ENCODE results near the gene ENTPD6. TPM values are rescaled to one million over a fixed set of nuclear protein-coding genes. Genes with fewer than 3 reads are reported as not detected.

ENTPD6 gene
- total and polyA plus RNA-seq, 9 donors: 34.9 to 73.8 (median 47.1) TPM

Small RNA genes within 50 kb of the gene (small RNA-seq; reads per million reads assigned to genes)
- gene AL035252.4 (not detected), gene AL121772.2 (not detected), gene RF00019 (not detected)

Other genes starting within 250 kb of the ENTPD6 start
- 1 to 10 TPM in 3 of 7 donors, under 1 TPM in 3, not detected in 1; 0.48 to 1.2 (median 0.90) TPM for gene CST7, start 246.4 kb upstream of the ENTPD6 start, total RNA-seq
- 1 to 10 TPM; 1.1 to 5.9 TPM for gene CST7, start 246.4 kb upstream of the ENTPD6 start, polyA plus RNA-seq
- gene APMAP, start 203.0 kb upstream of the ENTPD6 start, total RNA-seq: 10 to 100 TPM; 23.5 to 59.0 (median 45.3) TPM
- gene APMAP, start 203.0 kb upstream of the ENTPD6 start, polyA plus RNA-seq: 100 to 1,000 TPM in 1 of 2 donors, 10 to 100 TPM in 1; 46.0 to 103 TPM
- gene ACSS1, start 137.6 kb upstream of the ENTPD6 start, total RNA-seq: 10 to 100 TPM; 14.9 to 37.0 (median 29.0) TPM
- gene ACSS1, start 137.6 kb upstream of the ENTPD6 start, polyA plus RNA-seq: 10 to 100 TPM; 13.1 to 31.9 TPM
- gene VSX1, start 113.6 kb upstream of the ENTPD6 start, total RNA-seq: 1 to 10 TPM in 2 of 7 donors, under 1 TPM in 3, not detected in 2; 0.13 to 1.4 (median 0.96) TPM
- under 1 TPM; 0.11 to 0.75 TPM for gene VSX1, start 113.6 kb upstream of the ENTPD6 start, polyA plus RNA-seq
- 10 to 100 TPM; 24.2 to 54.2 (median 52.2) TPM for gene PYGB, start 52.4 kb downstream of the ENTPD6 start, total RNA-seq
- 10 to 100 TPM; 23.1 to 27.3 TPM for gene PYGB, start 52.4 kb downstream of the ENTPD6 start, polyA plus RNA-seq
- 10 to 100 TPM; 15.0 to 46.9 (median 37.6) TPM for gene ABHD12, start 195.1 kb downstream of the ENTPD6 start, total RNA-seq
- gene ABHD12, start 195.1 kb downstream of the ENTPD6 start, polyA plus RNA-seq: 10 to 100 TPM; 29.8 to 87.6 TPM
- 1 to 10 TPM in 4 of 7 donors, under 1 TPM in 2, not detected in 1; 0.69 to 2.7 (median 1.8) TPM for gene GINS1, start 212.0 kb downstream of the ENTPD6 start, total RNA-seq
- gene GINS1, start 212.0 kb downstream of the ENTPD6 start, polyA plus RNA-seq: 1 to 10 TPM; 1.2 to 2.3 TPM

Data from ovary (tissue), 9 donors.